BJ (cell line): ENCODE results near the gene SSBP3. TPM values are rescaled to one million over a fixed set of nuclear protein-coding genes. Genes with fewer than 3 reads are reported as not detected.

Experiments used
- CTCF ChIA-PET: fragments of 350-600 bp; formaldehyde crosslinking; extraction: SDS; loops from one replicate; lab custom pipeline; 2021; ENCODE audit warnings: antibody characterized with exemption, inconsistent platforms; lab: Yijun Ruan, JAX
- POLR2A ChIA-PET: fragments of 300-600 bp; sonication (Branson Sonifier 250); formaldehyde crosslinking; extraction: SDS; loops from one replicate; lab custom pipeline; 2021; ENCODE audit warnings: antibody characterized with exemption; lab: Charles Lee
- DNase-seq: peaks from one replicate; pipeline ENCODE4 v3.0.0-alpha.2; 2011; ENCODE audit warnings: low read depth
- H3K27me3 ChIP-seq: 2 replicates; pipeline ENCODE4 v1.6.0; 2011; ENCODE audit warnings: low read length; ENCODE audit not compliant: control insufficient read depth, insufficient read depth
- H3K36me3 ChIP-seq: 2 replicates; pipeline ENCODE4 v1.5.1; 2011; ENCODE audit warnings: low read length; ENCODE audit not compliant: control insufficient read depth, insufficient read depth
- H3K4me3 ChIP-seq: 2 replicates; pipeline ENCODE4 v1.5.1; 2011; ENCODE audit warnings: low read depth, mild to moderate bottlenecking, control low read depth, low read length
- polyA plus RNA-seq: library from polyadenylated mRNA; depleted of rRNA; stranded (reverse); fragments of >200 nt; gene quantifications from 2 replicates; pipeline ENCODE4 v1.2.3, GENCODE V29; 2011
- TF ChIP-seq, protein P1 (sequence below): IDR thresholded peaks from 2 replicates; pipeline ENCODE4 v1.5.1; 2011; ENCODE audit warnings: low read depth, mild to moderate bottlenecking, control low read depth, inconsistent platforms, low read length, moderate library complexity; ENCODE audit not compliant: insufficient read depth

SSBP3 gene
- polyA plus RNA-seq, 1 experiment, result 25.9 TPM

DNA sequence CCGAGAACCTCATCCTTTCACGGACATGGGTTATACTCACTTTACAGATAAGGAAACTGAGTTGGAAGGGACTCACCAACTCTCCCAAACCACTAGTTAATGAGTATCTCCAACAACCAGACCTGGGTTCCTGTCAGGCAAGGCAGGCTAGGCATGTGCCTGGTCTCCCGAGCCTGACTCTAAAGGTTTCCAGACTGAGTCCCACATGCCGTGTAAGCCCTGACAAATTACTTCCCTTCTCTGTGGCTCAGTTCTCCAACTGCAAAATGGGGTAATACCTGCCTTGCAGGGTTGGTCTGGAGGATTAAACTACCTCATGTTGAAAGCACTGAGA is 34.3 kb downstream of the SSBP3 start:
- TF ChIP-seq, protein P1, sequence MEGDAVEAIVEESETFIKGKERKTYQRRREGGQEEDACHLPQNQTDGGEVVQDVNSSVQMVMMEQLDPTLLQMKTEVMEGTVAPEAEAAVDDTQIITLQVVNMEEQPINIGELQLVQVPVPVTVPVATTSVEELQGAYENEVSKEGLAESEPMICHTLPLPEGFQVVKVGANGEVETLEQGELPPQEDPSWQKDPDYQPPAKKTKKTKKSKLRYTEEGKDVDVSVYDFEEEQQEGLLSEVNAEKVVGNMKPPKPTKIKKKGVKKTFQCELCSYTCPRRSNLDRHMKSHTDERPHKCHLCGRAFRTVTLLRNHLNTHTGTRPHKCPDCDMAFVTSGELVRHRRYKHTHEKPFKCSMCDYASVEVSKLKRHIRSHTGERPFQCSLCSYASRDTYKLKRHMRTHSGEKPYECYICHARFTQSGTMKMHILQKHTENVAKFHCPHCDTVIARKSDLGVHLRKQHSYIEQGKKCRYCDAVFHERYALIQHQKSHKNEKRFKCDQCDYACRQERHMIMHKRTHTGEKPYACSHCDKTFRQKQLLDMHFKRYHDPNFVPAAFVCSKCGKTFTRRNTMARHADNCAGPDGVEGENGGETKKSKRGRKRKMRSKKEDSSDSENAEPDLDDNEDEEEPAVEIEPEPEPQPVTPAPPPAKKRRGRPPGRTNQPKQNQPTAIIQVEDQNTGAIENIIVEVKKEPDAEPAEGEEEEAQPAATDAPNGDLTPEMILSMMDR, result no peak
- no peaks in the 10 kb centered on the region for H3K27me3 ChIP-seq
- ChIA-PET POLR2A (no interaction called here), CTCF (no interaction called here)
- no peak overlapping the region for H3K4me3 ChIP-seq
- H3K36me3 ChIP-seq, result peaks cover 1% of the 10 kb centered on the region; the same call in 1 of the 2 replicates
- no peak for DNase-seq

DNA sequence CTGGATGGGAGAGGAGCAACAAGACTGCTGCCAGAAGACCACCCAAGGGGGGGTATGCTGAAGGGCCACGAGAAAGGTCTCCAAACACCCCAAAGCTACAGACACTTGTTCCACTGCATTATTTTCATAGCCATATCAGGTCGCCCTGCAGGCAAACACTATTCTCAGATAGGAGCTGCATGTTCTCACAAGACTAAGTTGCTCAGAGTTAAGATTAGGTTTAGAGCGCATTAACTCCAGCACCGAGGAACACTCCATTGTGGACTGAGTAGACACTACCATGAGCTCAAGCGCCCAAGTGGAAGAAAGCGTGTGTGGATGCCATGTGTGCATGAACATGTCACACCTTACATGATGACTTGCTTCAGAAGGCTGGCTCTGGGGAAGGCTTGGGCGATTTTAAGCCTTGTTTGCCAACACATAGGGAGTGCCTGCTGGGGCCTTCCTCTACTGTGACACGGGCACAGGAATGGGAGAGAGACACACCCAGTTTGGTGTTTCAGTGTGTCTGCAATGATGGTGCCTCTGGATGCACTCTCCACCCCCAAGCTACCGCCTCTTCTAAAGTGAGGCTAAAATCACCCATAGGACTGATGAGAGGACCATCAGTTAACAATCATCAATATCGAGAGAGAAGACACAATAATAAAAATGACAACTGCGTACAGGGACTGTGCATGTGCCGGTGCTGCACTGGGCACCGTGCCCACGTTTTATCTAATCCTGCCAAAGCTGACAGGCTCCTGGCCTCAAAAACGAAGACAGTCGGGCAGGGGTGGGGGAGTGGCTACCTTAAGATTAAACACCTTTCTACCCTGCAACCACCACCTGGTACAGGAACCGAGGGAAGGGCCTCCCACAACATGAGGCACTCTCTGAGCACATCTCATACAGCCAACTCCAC is 34.9 kb downstream of the SSBP3 start:
- H3K4me3 ChIP-seq, result no peak overlapping the region
- peaks cover 1% of the 10 kb centered on the region for H3K36me3 ChIP-seq
- H3K27me3 ChIP-seq, result no peaks in the 10 kb centered on the region
- ChIA-PET POLR2A (no interaction called here), CTCF (interaction anchor here (0.7 to 1.2 kb wide), 2 partner anchors 14 kb away, joined by 3 read pairs; no protein-coding TSS in a partner anchor)
- no peak for DNase-seq
- TF ChIP-seq, protein P1, result no peak

GRCh38 chr1:54370287-54370989 is 35.8 kb downstream of the SSBP3 start:
- Histone ChIP-seq H3K4me3 (no peak overlapping the region), H3K36me3 (peaks cover 2% of the 10 kb centered on the region), H3K27me3 (no peaks in the 10 kb centered on the region)
- TF ChIP-seq, protein P1, result no peak
- ChIA-PET CTCF (interaction anchor here (0.8 to 1.2 kb wide), 2 partner anchors 13 to 17 kb away, joined by 3 read pairs; no protein-coding TSS in a partner anchor), POLR2A (no interaction called here)
- DNase-seq, result no peak

- Histone ChIP-seq H3K4me3 (no peak overlapping the region), H3K27me3 (no peaks in the 10 kb centered on the region), H3K36me3 (peaks cover 4% of the 10 kb centered on the region)
- ChIA-PET CTCF (no interaction called here), POLR2A (no interaction called here)
- TF ChIP-seq, protein P1, result no peak
- DNase-seq, result no peak
These were observed 38.6 kb downstream of the SSBP3 start for GRCh38 chr1:54367613-54368012.

- TF ChIP-seq, protein P1, result no peak
- ChIA-PET CTCF (interaction anchor here (1.3 kb wide), 1 partner anchor 10 kb away, joined by 3 read pairs; no protein-coding TSS in a partner anchor), POLR2A (no interaction called here)
- DNase-seq, result no peak
- peaks cover 4% of the 10 kb centered on the region for H3K36me3 ChIP-seq
- no peaks in the 10 kb centered on the region for H3K27me3 ChIP-seq
- H3K4me3 ChIP-seq, result no peak overlapping the region
These were observed 40.3 kb downstream of the SSBP3 start for GRCh38 chr1:54365847-54366246.
